ENCODE data around the gene SOX5.

Gene SOX5

GRCh38 chr12:23670684-23671083 is 278.8 kb downstream of the SOX5 start:
- no peak for DNase-seq

DNA sequence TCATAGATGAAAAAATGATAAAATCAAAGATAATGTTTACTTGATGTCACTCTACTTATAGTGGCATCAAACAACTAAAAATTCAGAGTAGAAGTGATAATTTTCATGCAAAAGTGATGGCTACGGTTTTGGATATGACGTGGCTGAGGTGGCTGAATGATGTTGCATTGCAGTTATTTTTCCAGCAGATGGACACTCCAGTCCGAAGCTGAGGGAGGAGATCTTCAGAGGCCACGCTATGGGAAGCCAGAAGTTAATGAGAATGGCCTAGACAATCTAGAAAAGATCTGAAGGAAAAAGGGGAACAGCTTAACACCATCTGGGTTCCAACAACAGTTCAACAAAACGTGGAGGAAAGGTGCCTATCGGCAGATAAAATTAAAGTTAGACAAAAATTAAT is 279.8 kb downstream of the SOX5 start:
- DNase-seq = no peak

DNA sequence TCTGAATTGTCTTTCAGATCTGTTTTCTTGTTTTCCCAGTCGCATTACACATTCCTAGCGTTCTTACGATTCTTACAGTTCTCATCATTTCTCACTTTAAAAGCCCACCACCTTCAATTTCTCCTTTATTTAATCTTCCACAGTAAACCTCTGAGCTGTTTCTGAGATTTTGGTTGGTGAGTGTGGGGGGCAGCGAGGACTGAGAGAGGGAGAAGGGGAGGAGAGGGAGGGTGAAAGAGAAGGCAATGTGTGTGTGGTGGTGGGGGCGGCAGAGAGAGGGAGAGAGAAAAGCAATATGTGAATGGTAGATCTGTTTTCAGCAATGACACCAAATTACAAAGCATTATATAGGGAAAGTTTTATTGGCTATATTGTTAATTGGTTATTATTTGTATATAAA is 282.6 kb downstream of the SOX5 start:
- no peak for DNase-seq

GRCh38 chr12:23662966-23663365 is 286.5 kb downstream of the SOX5 start:
- no peak for DNase-seq

DNA sequence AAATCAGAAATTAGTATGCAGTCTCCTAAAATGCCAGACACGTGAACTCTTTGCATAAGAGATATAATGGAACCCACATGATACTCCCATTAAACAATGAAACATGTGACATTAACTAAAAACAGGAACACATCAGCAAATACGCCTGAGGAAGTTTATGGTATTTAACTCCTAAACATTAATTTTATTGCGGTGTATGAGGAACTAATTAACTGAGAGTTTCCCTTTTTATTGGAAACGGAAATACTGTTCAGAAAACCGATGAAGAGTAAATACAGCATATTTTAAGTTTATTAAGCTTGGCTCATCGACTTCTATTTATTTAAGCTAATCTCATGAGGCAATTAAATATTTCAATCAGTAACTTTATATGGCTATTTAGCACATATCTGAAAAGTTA is 290.3 kb downstream of the SOX5 start:
- DNase-seq = no peak

DNA sequence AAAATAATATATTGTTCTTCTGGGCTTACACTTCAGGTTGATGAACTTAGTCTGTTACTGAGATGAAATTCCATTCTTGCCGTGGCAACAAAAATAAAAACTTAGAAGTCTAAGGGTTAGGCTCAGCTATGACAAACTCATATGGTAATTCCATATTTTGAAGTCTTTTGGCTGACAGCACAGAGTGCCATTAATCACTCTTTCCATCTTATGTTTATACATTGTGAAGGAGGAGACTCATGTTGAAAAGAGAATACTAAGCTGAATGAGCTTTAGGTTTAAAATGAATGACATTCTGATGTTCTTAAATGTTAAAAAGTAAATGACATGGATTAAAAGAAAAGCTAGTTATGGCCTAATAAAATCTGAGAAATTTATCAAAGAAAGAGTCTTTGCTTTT is 291.9 kb downstream of the SOX5 start:
- DNase-seq = no peak

- DNase-seq = no peak
Observed at GRCh38 chr12:23655884-23656283, 293.6 kb downstream of the SOX5 start.

- no peak for DNase-seq
Observed at GRCh38 chr12:23655112-23655511, 294.4 kb downstream of the SOX5 start.

GRCh38 chr12:23648546-23648945 is 300.9 kb downstream of the SOX5 start:
- no peak for DNase-seq

DNA sequence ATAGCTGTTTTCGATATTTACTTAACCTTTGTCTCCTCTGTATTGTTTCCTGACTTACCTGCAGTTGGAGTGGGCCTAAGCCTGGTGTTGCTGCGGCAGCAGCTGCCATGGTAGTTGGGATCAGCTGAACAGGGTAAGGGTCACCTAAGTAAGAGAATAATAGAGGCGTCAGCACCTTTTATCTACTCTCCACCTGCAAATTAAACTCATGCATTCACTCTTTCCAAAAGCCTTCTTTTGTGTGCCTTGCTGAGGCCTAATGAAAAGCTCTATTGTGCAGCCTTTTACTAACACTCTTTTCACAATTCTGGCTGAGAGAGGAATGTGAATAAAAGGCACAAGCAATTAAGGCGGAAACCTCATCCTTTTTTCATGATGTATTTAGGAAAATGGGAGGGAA is 308.7 kb downstream of the SOX5 start:
- no peak for DNase-seq

DNA sequence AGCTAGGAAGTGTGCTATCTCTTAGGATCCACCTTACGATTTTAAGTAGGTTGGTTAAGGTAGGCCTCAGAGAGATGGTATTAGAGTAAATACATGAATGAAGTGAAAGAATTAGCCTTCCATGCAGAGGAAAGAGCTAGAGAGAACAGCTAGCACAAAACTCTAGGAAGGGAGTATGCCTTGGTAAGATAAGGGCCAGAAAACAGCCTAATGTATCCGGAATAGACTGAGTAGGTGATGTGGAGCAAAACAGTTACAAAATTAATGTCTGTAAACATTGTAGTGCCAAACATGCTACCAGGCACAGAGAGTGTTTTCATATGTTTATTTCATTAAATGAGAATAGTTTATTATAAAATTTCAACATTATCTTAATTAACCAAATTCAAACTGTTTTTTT is 315.1 kb downstream of the SOX5 start:
- no peak for DNase-seq

DNA sequence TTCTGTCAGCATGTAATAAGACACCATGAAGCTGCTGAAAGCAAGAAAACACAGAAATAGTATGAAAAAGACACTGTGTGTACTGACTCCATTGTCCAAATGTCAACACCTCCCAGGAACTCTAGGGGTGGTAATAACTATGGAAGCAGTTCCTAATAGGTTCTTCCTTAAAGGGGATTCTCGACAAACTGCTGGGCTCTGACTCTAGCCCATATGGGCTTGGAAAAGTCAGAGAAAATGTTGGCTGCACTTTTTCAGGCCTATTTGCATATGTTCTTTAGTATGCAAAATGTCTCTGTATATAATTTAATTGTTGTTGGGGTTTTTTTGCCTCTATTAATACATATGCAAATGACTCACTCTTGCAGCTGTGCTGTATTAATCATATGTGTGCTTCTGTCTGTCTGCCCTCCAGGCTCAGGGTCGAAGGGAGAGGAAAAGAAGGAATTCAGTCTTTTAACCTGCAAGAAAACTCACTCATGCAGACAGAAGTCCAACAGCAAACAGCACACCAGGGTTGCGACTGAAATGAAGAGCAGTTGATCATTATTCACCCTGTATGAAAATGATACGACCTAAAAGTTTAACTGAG is 317.6 kb downstream of the SOX5 start:
- DNase-seq = no peak

DNA sequence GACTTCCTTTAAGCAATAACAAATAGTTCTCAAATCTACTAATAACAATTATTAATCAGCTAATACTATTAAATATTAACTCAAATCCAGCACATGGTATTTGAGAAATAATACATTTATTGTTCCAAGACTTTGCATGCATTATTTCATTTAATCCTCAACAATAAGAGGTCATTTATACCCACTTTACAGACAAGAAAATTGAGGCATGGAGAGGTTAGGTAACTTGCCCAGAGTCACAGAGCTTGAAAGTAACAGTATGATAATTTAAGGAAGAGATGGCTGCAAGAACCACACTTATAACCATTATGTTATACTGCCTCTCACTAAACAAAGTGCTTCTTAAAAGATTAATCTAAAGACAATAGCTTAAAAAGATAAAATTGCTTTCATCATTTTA is 318.9 kb downstream of the SOX5 start:
- no peak for DNase-seq

GRCh38 chr12:23628806-23629205 is 320.7 kb downstream of the SOX5 start:
- no peak for DNase-seq

DNA sequence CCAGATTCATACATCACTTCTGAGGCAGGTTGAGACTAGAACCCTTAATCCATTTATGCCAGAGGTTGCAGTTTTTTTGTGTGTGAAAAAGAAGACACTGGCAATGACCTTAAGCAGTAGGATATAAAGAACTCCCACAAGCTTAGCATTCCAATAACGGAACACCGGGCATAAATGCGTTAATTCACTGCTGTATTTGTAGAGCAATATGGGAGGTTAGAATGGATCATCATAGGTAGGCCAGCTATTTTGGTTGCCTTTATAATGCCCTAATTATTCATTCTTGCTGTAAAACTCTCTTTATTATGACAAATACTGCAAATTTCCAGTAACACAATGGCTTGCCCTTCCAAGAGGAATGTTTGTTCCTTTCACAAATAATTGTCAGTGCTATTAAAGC is 322.7 kb downstream of the SOX5 start:
- DNase-seq = no peak

DNA sequence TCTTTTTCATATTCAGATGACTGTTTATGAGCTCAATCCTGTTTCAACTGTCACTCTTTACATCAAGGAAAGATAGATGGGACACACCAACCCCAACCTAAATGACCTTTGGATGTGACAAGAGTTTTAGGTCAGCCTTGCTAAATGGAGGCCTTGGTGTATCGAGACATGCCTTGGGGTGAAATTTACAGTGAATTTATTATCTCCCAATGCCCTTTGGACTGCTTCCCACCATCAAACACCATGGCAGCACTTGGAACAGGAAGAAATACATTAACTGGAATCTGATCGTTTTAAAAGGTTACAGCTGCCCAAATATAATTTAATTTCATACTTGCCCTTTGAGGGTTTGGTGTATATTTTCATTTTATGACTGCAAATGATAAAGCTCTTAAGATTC is 327.6 kb downstream of the SOX5 start:
- DNase-seq = no peak

- DNase-seq = no peak
Observed at GRCh38 chr12:23618718-23619117, 330.8 kb downstream of the SOX5 start.

- DNase-seq = no peak
Observed at GRCh38 chr12:23617749-23618148, 331.7 kb downstream of the SOX5 start.

- DNase-seq = no peak
Observed at GRCh38 chr12:23614280-23614679, 335.2 kb downstream of the SOX5 start.

GRCh38 chr12:23611320-23611719 is 338.1 kb downstream of the SOX5 start:
- DNase-seq = peak; percentile 4

GRCh38 chr12:23600919-23601318 is 348.6 kb downstream of the SOX5 start:
- no peak for DNase-seq

- DNase-seq = no peak
Observed at GRCh38 chr12:23596568-23596967, 352.9 kb downstream of the SOX5 start.

DNA sequence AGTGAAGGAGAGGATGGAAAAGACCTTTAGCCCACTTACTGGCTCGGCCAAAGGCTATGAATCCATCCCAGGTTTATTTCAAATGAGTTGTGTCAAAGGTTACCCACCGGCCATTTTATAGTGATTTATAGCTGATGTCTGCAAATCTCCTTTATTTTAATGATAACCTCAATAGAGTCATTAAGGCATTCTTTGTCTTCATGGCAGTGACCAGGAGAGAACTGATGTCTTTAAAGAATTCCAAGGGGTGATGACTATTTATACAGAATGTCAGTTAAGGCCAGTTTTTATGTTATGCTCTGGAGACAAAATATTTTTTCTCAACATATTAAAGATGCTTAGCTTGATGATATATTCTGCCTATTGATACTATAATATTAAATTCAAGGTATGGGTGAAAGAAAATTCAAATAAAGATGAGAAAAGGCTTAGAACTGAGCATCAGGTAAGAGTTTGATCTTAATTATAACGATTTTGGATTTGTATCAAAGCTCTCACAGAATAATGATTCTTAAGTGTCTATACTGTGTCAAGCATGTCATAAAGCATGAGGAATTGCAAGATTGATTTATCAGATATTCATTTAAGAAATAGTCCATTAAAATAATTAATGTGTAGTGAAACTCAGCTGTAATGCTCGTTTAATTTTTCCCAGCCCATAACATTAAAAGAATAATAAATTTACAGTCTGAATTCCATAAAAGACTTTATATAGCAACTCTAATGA is 361.5 kb downstream of the SOX5 start:
- DNase-seq = no peak

DNA sequence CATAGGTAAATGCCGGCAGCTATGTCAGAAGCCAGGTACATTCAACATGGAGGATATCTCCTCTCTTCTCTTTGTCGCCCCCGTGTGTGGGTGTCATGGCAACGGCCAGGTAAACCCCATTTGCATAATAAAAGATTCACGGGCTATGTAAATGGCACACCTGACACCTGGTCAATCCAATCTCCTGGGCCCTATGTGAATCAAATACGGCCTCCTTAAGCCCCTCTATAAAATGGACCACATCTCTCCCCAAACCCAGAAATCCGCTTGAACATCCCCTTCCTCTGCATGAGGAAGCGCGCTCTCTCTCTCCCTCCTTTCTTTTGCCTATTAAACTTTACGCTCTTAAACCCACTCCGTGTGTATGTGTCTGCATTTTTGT is 363.7 kb downstream of the SOX5 start:
- DNase-seq = no peak

- no peak for DNase-seq
Observed at GRCh38 chr12:23585156-23585781, 364.2 kb downstream of the SOX5 start.
